C4-2B (cell line): ENCODE results near the gene CFAP46.

Source experiments
- H3K27ac ChIP-seq: fragments of 450-650 bp; 2 replicates; pipeline ENCODE4 v1.5.1; 2017
- CTCF ChIP-seq: fragments of 450-650 bp; conservative IDR thresholded peaks from 2 replicates; pipeline ENCODE4 v1.5.1; 2017; ENCODE audit warnings: mild to moderate bottlenecking
- ZFX ChIP-seq: fragments of 450-650 bp; IDR thresholded peaks from 2 replicates; pipeline ENCODE4 v1.6.1; 2017

CFAP46 gene

GRCh38 chr10:132945125-132945893, 2.9 kb upstream of the CFAP46 start:
- H3K27ac ChIP-seq = no peak overlapping the region
- no peak for TF ChIP-seq ZFX
- TF ChIP-seq CTCF = no peak

GRCh38 chr10:132944510-132944909, 2.1 kb upstream of the CFAP46 start:
- TF ChIP-seq ZFX (no peak), CTCF (no peak)

GRCh38 chr10:132943791-132944404, 1.5 kb upstream of the CFAP46 start:
- H3K27ac ChIP-seq = no peak overlapping the region
- no peak for TF ChIP-seq ZFX
- no peak for TF ChIP-seq CTCF

More at GRCh38 chr10:132944510-132944909, 2.1 kb upstream of the CFAP46 start:
- no peak overlapping the region for H3K27ac ChIP-seq

GRCh38 chr10:132943058-132943790, 854 bp upstream of the CFAP46 start:
- TF ChIP-seq ZFX (no peak), CTCF (no peak)
- no peak overlapping the region for H3K27ac ChIP-seq

- no peak for TF ChIP-seq CTCF
- no peak for TF ChIP-seq ZFX
- no peak overlapping the region for H3K27ac ChIP-seq
Measured at GRCh38 chr10:132941640-132942051, 724 bp downstream of the CFAP46 start.

GRCh38 chr10:132940791-132941465, 1.4 kb downstream of the CFAP46 start:
- no peak overlapping the region for H3K27ac ChIP-seq
- TF ChIP-seq CTCF = no peak
- no peak for TF ChIP-seq ZFX
